OCI-LY3 (cell line): Measurements from ENCODE around the gene OBP2B.

Experiments used
- H2AFZ ChIP-seq: fragments of 200-600, 300-600 bp; shearing (Covaris generic); 2 replicates; pipeline ENCODE4 v1.6.0; 2014; ENCODE audit warnings: antibody characterized with exemption, low read depth, low read length
- H3K27ac ChIP-seq: fragments of 200-600, 300-600 bp; sonication (generic); 2 replicates; pipeline ENCODE4 v1.5.1; 2014; ENCODE audit warnings: mild to moderate bottlenecking, low read length, moderate library complexity, mixed read lengths
- H3K27me3 ChIP-seq: fragments of 200-600, 300-600 bp; sonication (generic); 2 replicates; pipeline ENCODE4 v1.6.1; 2014; ENCODE audit warnings: low read depth, low read length, mixed read lengths
- H3K36me3 ChIP-seq: fragments of 200-600, 300-600 bp; sonication (generic); replicated peaks from 2 replicates; pipeline ENCODE3; 2014; ENCODE audit warnings: low read depth, low read length, mixed read lengths
- H3K4me1 ChIP-seq: fragments of 300-600, 200-600 bp; sonication (generic); 2 replicates; pipeline ENCODE4 v1.6.1; 2014; ENCODE audit warnings: low read length, mixed read lengths
- H3K4me2 ChIP-seq: fragments of 200-600, 300-600 bp; sonication (generic); 2 replicates; pipeline ENCODE4 v1.6.1; 2014; ENCODE audit warnings: low read length, mixed read lengths
- H3K4me3 ChIP-seq: fragments of 300-600, 200-600 bp; sonication (generic); 2 replicates; pipeline ENCODE4 v1.5.1; 2014; ENCODE audit warnings: antibody characterized with exemption, mild to moderate bottlenecking, low read length, moderate library complexity
- H3K79me2 ChIP-seq: fragments of 300-600, 200-600 bp; shearing (Covaris generic); 2 replicates; pipeline ENCODE4 v1.6.1; 2014; ENCODE audit warnings: mild to moderate bottlenecking, low read length, mixed read lengths
- H3K9ac ChIP-seq: fragments of 300-600, 200-600 bp; shearing (Covaris generic); 2 replicates; pipeline ENCODE4 v1.6.0; 2014; ENCODE audit warnings: mild to moderate bottlenecking, low read length, moderate library complexity
- H3K9me3 ChIP-seq: fragments of 200-600, 300-600 bp; shearing (Covaris generic); 2 replicates; pipeline ENCODE4 v1.6.1; 2014; ENCODE audit warnings: low read length, mixed read lengths; ENCODE audit not compliant: insufficient read depth
- H4K20me1 ChIP-seq: fragments of 200-600, 300-600 bp; sonication (generic); 2 replicates; pipeline ENCODE4 v1.6.1; 2016; ENCODE audit warnings: low read length, mixed read lengths; ENCODE audit not compliant: insufficient read depth
- CTCF ChIP-seq: fragments of 200-600, 300-600 bp; sonication (generic); IDR thresholded peaks from 2 replicates; pipeline ENCODE4 v1.5.1; 2014; ENCODE audit warnings: antibody characterized with exemption, low read length, low read depth
- EZH2phosphoT487 ChIP-seq: fragments of 200-600 bp; shearing (Covaris generic); IDR thresholded peaks from 2 replicates; pipeline ENCODE4 v1.6.1; 2018; ENCODE audit warnings: antibody characterized with exemption, mixed run types, low read depth

Gene OBP2B

GRCh38 chr9:133165452-133165730 is 43.7 kb downstream of the OBP2B start:
- 0 out of 2 replicates have a peak, but pooled peaks cover 5% of the 10 kb centered on the region for H3K27me3 ChIP-seq

GRCh38 chr9:133164191-133164590 is 44.9 kb downstream of the OBP2B start:
- 0 out of 2 replicates have a peak, but pooled peaks cover 5% of the 10 kb centered on the region for H3K27me3 ChIP-seq
- peak overlapping the region; percentile 83 for H3K4me3 ChIP-seq
- H3K79me2 ChIP-seq, result no peaks in the 10 kb centered on the region
- H3K4me2 ChIP-seq, result peak overlapping the region; percentile 94
- no peak overlapping the region for H3K27ac ChIP-seq
- TF ChIP-seq CTCF (no peak), EZH2phosphoT487 (no peak)
- H2AFZ ChIP-seq, result peak overlapping the region; percentile 55; the same call in 1 of the 2 replicates
- peak overlapping the region; percentile 58 for H3K9ac ChIP-seq
- no peaks in the 10 kb centered on the region for H3K9me3 ChIP-seq
- no peaks in the 10 kb centered on the region for H3K36me3 ChIP-seq
- peaks cover 12% of the 10 kb centered on the region; the same call in 1 of the 2 replicates for H3K4me1 ChIP-seq
- H4K20me1 ChIP-seq, result no peaks in the 10 kb centered on the region

More at GRCh38 chr9:133165452-133165730, 43.7 kb downstream of the OBP2B start:
- no peak overlapping the region for H3K4me2 ChIP-seq
- H3K4me1 ChIP-seq, result peaks cover 12% of the 10 kb centered on the region; the same call in 1 of the 2 replicates
- H3K4me3 ChIP-seq, result no peak overlapping the region
- H3K79me2 ChIP-seq, result no peaks in the 10 kb centered on the region
- no peak overlapping the region for H3K9ac ChIP-seq
- no peak overlapping the region for H3K27ac ChIP-seq
- H3K9me3 ChIP-seq, result no peaks in the 10 kb centered on the region
- H4K20me1 ChIP-seq, result no peaks in the 10 kb centered on the region
- no peaks in the 10 kb centered on the region for H3K36me3 ChIP-seq
- H2AFZ ChIP-seq, result no peak overlapping the region
- TF ChIP-seq EZH2phosphoT487 (no peak), CTCF (no peak)

- H3K27ac ChIP-seq, result no peak within 1 kb of the TSS
- H3K4me2 ChIP-seq, result peak within 1 kb of the TSS; percentile 94
- H3K9ac ChIP-seq, result peak within 1 kb of the TSS; percentile 58
- H3K4me1 ChIP-seq, result peaks cover 12% of the 10 kb centered on the region; the same call in 1 of the 2 replicates
- TF ChIP-seq CTCF (0 out of 2 replicates have a peak, but pooled peaks have one; percentile 6), EZH2phosphoT487 (no peak)
- peak within 1 kb of the TSS; percentile 55; the same call in 1 of the 2 replicates for H2AFZ ChIP-seq
- no peaks in the 10 kb centered on the region for H3K36me3 ChIP-seq
- peak within 1 kb of the TSS; percentile 83 for H3K4me3 ChIP-seq
- H3K9me3 ChIP-seq, result no peaks in the 10 kb centered on the region
- 0 out of 2 replicates have a peak, but pooled peaks cover 5% of the 10 kb centered on the region for H3K27me3 ChIP-seq
- no peaks in the 10 kb centered on the region for H3K79me2 ChIP-seq
- H4K20me1 ChIP-seq, result no peaks in the 10 kb centered on the region
Observed at GRCh38 chr9:133163504-133164172, 45.4 kb downstream of the OBP2B start, which contains the start of gene GBGT1. Gene GBGT1, minus strand, starts transcription at chr9:133163914. Its CDS starts 1,502 bp downstream, at chr9:133162412.

- Histone ChIP-seq H2AFZ (no peak overlapping the region), H3K27ac (no peak overlapping the region), H3K9ac (peak overlapping the region; percentile 58; the same call in 1 of the 2 replicates), H3K4me2 (peak overlapping the region; percentile 94), H4K20me1 (no peaks in the 10 kb centered on the region), H3K4me3 (peak overlapping the region; percentile 83), H3K4me1 (peaks cover 12% of the 10 kb centered on the region; the same call in 1 of the 2 replicates), H3K36me3 (no peaks in the 10 kb centered on the region), H3K79me2 (no peaks in the 10 kb centered on the region), H3K9me3 (no peaks in the 10 kb centered on the region), H3K27me3 (0 out of 2 replicates have a peak, but pooled peaks cover 5% of the 10 kb centered on the region)
- TF ChIP-seq CTCF (no peak), EZH2phosphoT487 (no peak)
Observed at GRCh38 chr9:133162861-133163503, 46.1 kb downstream of the OBP2B start.
